Measurements from ENCODE around the gene CRB3.

DNA sequence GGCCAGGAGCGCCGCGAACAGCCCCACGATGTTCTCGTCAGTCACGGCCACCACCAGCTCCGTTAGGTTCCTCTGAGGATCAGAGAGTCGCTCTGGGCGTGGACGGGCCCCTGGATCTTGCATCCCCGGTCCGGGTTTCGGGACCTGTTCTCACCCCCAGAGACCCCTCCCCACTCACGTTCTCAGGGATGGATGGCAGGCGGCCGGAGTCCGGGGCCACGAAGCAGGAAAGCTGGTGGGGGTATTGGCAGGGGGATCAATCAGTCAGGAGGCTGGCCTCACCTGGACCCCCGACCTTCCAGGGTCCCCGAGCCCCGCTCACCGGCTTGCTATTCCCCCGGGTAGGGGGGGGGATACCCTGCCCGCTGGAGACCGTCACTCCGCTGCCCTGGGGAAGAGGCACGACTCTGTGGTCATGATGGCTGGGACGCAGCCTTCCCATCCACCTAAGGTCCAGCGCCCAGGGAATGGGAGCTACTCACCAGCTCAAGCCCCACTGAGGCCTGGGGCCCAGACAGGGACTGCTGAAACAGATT is 12.9 kb downstream of the CRB3 start:
- TF ChIP-seq, protein P1, sequence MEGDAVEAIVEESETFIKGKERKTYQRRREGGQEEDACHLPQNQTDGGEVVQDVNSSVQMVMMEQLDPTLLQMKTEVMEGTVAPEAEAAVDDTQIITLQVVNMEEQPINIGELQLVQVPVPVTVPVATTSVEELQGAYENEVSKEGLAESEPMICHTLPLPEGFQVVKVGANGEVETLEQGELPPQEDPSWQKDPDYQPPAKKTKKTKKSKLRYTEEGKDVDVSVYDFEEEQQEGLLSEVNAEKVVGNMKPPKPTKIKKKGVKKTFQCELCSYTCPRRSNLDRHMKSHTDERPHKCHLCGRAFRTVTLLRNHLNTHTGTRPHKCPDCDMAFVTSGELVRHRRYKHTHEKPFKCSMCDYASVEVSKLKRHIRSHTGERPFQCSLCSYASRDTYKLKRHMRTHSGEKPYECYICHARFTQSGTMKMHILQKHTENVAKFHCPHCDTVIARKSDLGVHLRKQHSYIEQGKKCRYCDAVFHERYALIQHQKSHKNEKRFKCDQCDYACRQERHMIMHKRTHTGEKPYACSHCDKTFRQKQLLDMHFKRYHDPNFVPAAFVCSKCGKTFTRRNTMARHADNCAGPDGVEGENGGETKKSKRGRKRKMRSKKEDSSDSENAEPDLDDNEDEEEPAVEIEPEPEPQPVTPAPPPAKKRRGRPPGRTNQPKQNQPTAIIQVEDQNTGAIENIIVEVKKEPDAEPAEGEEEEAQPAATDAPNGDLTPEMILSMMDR (IDR thresholded peaks at IDR 0.05; ENCODE audit: insufficient read depth, low read length): no peak
- TF ChIP-seq, protein P2, sequence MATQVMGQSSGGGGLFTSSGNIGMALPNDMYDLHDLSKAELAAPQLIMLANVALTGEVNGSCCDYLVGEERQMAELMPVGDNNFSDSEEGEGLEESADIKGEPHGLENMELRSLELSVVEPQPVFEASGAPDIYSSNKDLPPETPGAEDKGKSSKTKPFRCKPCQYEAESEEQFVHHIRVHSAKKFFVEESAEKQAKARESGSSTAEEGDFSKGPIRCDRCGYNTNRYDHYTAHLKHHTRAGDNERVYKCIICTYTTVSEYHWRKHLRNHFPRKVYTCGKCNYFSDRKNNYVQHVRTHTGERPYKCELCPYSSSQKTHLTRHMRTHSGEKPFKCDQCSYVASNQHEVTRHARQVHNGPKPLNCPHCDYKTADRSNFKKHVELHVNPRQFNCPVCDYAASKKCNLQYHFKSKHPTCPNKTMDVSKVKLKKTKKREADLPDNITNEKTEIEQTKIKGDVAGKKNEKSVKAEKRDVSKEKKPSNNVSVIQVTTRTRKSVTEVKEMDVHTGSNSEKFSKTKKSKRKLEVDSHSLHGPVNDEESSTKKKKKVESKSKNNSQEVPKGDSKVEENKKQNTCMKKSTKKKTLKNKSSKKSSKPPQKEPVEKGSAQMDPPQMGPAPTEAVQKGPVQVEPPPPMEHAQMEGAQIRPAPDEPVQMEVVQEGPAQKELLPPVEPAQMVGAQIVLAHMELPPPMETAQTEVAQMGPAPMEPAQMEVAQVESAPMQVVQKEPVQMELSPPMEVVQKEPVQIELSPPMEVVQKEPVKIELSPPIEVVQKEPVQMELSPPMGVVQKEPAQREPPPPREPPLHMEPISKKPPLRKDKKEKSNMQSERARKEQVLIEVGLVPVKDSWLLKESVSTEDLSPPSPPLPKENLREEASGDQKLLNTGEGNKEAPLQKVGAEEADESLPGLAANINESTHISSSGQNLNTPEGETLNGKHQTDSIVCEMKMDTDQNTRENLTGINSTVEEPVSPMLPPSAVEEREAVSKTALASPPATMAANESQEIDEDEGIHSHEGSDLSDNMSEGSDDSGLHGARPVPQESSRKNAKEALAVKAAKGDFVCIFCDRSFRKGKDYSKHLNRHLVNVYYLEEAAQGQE (IDR thresholded peaks at IDR 0.05; ENCODE audit: insufficient replicate concordance, low read depth): no peak
- TF ChIP-seq GABPA (IDR thresholded peaks at IDR 0.05; ENCODE audit: low read depth): no peak
- no peak for TF ChIP-seq POLR2AphosphoS5 (IDR thresholded peaks at IDR 0.05; ENCODE audit: low read depth)
- no peak for TF ChIP-seq SPI1 (IDR thresholded peaks at IDR 0.05; ENCODE audit: borderline replicate concordance, low read depth)

Measured in HL-60 (cell line).